HG02588 (cell line): Measurements from ENCODE around the gene TMEM63A.
A peak's percentile ranks its signal among the peaks of the same experiment; 100 is the strongest.

Experiments
- ATAC-seq: cut with Tn5 transposase; IDR thresholded peaks from one replicate; pipeline ENCODE4 v1.9.1; 2021; ENCODE audit warnings: mild to moderate bottlenecking, moderate library complexity; ENCODE audit not compliant: unreplicated experiment

The TMEM63A gene

DNA sequence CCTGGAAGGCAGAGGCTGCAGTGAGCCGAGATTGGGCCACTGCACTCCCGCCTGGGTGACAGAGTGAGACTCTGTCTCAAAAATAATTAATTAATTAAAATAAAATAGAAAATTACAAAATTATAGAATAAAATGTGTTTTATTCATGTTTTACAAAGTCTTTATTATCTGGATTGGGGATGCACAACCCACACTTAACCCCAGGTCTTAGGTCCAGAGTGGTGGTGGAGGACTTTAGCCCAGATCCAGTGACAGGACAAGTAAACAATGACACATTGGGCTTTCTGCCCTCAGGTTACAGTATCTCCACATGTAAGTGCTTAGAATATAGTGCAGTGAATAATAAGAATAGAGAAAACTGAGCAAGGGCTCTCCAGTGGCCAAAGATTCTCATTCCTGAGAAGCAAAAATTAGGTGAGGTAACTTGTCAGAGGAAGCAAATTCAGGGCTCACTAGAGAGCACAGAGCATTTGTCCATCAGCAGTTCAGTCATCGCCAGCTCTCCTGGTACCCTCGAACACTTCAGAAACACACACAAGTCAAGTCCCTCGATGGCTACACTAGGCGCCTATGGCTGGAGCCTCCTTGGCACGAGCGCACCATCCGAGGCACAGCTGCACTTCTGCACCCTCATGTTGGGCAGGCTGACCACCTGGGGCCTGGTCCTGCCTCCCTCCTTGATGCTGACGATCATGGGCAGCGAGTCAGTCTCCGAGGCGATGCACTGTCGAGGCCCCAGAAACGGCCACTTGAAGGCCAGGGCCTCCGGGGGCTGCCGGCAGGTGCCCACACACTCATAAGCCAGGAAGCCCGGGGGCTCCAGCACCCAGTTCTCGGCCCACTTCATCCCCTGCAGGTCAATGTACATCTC, 4.2 kb upstream of the TMEM63A start:
- no peak for ATAC-seq

GRCh38 chr1:225885336-225885735, 3.2 kb upstream of the TMEM63A start:
- ATAC-seq = no peak

GRCh38 chr1:225883616-225884265, 1.6 kb upstream of the TMEM63A start:
- no peak for ATAC-seq

GRCh38 chr1:225882694-225883615, 775 bp upstream of the TMEM63A start:
- peak; percentile 29 for ATAC-seq

DNA sequence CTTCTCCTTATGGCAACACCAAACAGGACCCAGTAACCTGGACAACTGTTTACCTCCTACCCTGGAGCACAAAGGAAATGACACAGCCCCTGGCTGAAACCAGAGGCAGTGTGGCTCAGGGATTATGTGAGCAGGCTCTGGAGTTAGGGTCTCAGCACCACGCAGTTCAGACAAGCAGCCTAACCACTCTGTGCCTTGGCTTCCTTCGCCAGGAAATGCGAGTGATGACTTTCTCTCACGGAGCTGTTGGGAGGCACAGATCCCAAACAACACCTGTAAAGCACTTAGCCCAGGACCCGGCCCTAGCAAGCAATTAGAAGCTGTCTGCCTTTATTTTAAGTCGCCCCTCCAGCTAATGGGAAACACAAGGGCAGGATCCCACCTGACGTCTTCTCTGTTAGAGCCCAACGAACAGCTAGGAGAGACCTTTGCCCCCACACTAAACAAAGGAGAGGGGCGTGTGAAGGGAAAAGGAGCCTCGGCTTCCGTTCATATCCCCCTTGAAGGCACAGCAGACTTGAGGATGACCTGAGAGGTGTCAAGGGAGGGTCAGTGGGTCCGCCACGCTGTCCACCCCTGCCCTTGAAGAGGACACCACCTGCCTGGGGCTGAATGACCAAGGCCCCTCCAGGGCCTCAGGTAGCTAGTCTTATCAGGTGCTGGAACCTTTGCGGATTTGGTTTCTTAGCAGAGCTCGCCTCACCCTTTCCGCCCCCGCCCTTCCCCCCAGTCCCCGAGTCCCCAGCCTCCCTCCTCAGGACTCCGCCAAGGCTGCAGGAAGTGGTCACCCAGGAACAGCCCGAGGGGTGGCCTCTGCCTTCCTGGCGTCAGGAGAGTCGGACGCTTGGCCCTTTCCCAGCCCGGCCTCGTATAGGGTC, 860 bp downstream of the TMEM63A start:
- peak; percentile 14 for ATAC-seq

DNA sequence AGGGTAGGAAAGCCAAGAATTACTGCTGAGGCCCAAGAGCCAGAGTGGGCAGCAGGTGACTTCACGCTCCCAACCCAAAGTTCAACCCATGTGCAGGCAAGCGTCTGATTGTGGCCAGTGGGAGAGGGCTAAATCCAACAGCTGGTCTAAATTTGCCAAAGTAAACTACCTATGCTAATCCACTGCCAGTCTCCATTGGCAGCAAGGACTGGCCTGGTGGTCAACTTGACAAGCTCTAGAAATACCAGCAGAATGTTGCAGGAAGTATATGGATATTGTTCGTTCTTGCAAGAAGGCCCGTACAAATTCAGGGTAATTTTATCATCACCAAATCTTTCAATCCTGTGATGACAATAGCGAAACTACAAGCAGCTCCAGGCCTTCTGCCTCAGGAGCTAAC, 1.5 kb downstream of the TMEM63A start:
- no peak for ATAC-seq

GRCh38 chr1:225880222-225880588, 2.0 kb downstream of the TMEM63A start:
- no peak for ATAC-seq

GRCh38 chr1:225879521-225880221, 2.5 kb downstream of the TMEM63A start:
- no peak for ATAC-seq

- no peak for ATAC-seq
These were observed 3.9 kb downstream of the TMEM63A start for GRCh38 chr1:225878282-225878681.

DNA sequence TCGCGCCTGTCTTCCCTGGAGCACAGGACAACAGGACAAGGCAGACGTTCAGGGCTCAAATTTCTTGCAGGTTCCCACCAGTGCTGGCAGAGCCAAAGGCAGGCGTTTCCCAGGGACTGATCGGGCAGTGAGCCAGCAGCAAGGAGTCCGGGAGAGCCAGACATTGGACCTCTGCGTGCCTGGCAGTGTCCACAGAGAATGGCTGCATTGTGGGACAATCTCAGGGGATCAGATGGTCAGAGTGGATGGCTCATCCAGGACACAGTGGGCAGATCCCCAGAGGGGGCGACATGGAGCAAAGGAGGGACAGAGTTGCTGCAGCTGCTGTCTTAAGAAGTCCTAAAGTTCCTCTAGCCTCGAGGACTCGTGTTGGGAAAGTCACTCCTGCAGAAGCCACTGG, 4.6 kb downstream of the TMEM63A start:
- ATAC-seq = no peak

DNA sequence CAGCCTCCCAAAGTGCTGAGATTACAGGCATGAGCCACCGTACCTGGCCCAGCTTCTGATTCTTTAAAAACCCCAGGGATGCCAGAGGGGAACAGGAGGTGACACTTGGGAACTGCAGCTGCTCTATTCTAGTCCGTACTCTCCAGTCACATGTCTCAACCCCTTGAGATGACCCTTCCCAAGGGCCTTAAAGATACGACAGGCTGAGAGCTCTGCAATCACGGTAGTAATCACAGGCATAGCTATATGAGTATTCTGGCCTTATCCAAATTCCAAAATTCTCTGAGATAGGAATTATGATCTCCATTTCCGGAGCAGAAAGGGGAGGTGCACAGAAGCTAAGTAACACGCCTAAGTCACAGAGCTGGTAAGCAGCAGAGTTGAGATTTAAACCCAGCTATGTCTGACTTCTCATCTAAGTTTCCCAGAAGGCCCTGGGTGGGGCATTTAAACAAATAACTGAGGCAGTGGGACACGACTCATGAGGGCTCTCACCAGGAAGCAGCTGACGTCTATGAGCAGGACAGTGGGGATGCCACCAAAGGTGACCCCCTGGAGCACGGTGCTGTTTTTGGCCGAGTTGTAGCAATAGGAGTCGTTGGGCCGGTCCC, 5.2 kb downstream of the TMEM63A start:
- no peak for ATAC-seq

DNA sequence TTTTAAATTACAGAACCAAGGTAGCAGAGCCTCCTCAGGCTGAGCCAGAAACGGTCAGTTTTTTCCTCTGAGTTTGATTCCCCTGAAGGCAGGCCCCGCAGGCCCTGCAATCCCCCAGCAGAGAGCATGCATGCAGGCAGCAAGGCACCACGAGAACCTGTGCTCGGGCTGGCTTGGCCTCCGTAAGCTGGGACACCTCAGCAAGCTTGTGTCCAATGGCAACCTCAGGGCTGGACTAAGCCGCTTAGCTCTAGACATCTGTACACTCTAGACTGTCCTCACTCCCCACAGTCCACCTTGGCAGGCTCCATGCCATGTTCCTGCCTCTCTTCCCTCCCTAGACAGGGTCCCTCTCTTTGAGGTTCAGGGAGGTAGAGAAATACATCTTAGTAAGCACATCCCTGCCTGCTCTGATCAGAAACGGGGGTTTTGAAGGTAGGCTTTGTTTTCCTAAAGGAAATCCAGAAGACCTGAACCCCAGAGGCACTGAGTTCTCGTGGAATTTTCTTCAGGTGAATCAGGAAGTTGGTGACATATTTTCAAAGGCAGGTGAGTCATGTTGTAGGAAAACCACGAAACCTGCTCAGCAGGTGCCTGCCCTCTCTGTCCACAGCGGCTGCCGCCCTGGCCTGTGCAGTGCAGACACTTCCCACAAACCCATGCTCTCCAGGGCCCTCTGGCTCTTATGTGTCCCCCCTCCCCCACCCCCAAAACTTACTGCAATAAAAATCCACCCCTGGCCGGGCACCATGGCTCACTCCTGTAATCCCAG, 7.0 kb downstream of the TMEM63A start:
- ATAC-seq = no peak

DNA sequence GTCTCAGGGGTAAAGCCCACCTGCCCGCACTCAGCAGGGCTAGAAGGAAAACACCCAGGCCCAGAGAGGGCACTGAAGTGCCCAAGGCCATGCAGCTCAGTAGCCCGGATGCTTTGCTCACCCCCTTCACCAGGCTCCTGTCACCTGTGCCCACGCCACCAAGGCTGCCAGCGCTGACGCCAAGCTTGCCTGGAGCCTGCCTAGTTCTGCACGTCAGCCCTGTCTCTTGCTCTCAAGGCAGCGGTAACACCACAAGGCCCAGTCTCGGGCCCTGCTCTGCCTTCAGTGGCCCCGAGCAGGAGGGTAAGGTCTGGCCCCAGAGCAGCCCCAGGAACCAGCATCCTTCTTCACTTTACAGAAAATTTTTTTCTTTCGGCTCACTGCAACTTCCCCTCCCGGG, 7.7 kb downstream of the TMEM63A start:
- no peak for ATAC-seq

DNA sequence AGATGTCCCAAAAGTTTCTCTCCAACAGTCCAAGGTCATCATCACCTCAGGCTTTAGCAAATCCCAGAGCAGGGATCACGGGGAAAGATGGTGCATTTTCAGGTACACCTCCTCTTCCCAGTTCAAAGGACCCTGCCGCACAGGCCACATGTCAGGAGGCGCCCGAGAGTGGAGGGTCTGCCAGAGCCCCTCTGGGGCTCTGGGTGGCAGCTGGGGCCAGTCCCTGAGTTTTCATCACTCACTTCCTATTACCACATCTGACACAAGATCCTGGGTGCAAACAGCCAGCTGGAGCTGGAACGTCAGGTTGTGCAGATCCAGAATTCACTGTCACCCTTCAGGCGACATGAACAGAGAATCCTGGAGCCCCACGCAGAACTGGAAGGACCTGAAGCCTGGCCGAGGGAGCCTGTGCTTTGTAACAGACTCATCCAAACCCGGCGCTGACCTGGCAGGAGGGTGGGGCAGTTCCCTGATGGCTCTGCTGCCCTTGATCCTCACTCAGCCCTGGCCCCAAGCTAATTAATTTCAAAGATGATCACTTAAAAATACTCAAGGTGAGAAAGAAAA, 8.8 kb downstream of the TMEM63A start:
- no peak for ATAC-seq

DNA sequence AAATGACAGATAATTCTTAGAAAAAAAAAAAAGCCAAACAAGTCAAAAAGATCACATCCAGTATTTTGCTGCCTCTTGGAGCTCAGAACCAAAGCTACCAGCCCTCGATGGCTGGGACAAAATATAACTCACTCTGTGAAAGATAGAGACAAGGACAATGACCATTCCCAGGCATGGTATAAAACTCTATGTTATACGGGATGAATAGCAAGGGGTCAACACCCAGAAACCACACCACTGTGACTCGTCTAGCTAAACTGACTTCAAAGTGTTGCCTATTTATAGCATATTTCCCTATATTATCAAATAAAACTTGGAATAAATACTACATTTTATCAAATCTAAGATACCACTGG, 10.1 kb downstream of the TMEM63A start:
- ATAC-seq = no peak

DNA sequence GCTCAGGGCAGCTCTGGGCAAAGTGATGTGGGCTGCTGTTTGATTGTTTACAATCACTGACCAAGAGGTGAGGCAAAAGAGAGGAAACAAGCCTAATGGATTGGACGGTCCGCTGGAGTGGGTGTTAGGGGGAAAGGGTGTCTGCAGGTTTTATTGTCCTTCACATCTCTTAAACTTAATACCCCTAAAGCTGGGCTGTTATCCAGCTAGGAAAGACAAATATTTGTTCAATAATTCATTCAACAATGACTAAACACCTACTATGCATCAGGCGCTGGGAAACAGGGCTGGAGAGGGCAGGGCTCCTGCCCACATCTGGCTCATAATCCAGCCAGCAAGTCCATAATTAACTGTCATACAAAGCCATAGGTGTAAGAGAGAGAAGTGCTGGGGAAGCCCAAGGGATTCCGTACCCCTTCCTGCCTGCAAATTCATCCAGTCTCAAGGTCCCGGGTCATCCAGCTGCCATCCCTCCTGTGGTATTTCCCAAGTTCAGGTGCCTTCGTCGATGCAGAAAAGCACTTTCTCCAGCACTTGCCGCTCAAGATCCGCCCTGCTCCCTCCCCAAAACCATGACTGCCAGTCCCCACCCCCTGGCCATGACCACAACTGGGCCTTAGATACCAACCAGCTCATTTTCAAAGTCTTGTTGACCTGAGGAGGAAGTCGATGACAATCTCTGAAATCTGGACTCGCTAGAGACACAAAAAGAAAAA, 10.7 kb downstream of the TMEM63A start:
- ATAC-seq = no peak

GRCh38 chr1:225870911-225871310, 11.3 kb downstream of the TMEM63A start:
- ATAC-seq = no peak
